GM20000 (cell line): ENCODE measurements around the gene TLX3.

Experiments
- DNase-seq: peaks from one replicate; pipeline ENCODE4 v3.0.0; 2012; ENCODE audit warnings: low spot score
- CTCF ChIP-seq: IDR thresholded peaks from 2 replicates; pipeline ENCODE4 v1.5.1; 2012; ENCODE audit warnings: mild to moderate bottlenecking, control low read depth; ENCODE audit errors: extremely low read depth, missing control alignments

The TLX3 gene

GRCh38 chr5:171308453-171309275 lies at the start of gene TLX3:
Gene TLX3, plus strand, starts transcription at chr5:171309248. Its CDS starts 118 bp downstream, at chr5:171309366.
- no peak for DNase-seq
- TF ChIP-seq CTCF = no peak

- DNase-seq = no peak
- TF ChIP-seq CTCF = no peak
Measured at GRCh38 chr5:171261361-171261760, 47.7 kb upstream of the TLX3 start.

- DNase-seq = no peak
- TF ChIP-seq CTCF = no peak
Measured at GRCh38 chr5:171261904-171262303, 47.1 kb upstream of the TLX3 start.

- no peak for TF ChIP-seq CTCF
Measured at GRCh38 chr5:171263181-171263580, 45.9 kb upstream of the TLX3 start.

GRCh38 chr5:171264843-171265242 lies 44.2 kb upstream of the TLX3 start:
- no peak for DNase-seq
- TF ChIP-seq CTCF = no peak

More at GRCh38 chr5:171263181-171263580, 45.9 kb upstream of the TLX3 start:
- no peak for DNase-seq

- no peak for TF ChIP-seq CTCF
Measured at GRCh38 chr5:171268700-171269620, 40.1 kb upstream of the TLX3 start.

GRCh38 chr5:171269717-171270116 lies 39.3 kb upstream of the TLX3 start:
- no peak for DNase-seq
- no peak for TF ChIP-seq CTCF

More at GRCh38 chr5:171268700-171269620, 40.1 kb upstream of the TLX3 start:
- DNase-seq = no peak
